Stimulated activated naive CD8-positive, alpha-beta T cell treated with anti-CD3 and anti-CD28 coated beads, Interleukin-15, Interleukin-2, amounts not matched to agents 100 ng/mL and 50 ng/mL, for 24 hours (primary cell): ENCODE data around the gene ZNF865.
A peak's percentile ranks its signal among the peaks of the same experiment; 100 is the strongest.

ENCODE experiments used
- H3K27ac Mint-ChIP-seq: one replicate; pipeline ENCODE4 v1.8.0; 2021; ENCODE audit warnings: mild to moderate bottlenecking, mixed read lengths
- H3K27me3 Mint-ChIP-seq: one replicate; pipeline ENCODE4 v1.8.0; 2021; ENCODE audit warnings: mixed read lengths
- H3K36me3 Mint-ChIP-seq: one replicate; pipeline ENCODE4 v1.8.0; 2021; ENCODE audit warnings: low read depth, mixed read lengths
- H3K4me1 Mint-ChIP-seq: one replicate; pipeline ENCODE4 v1.8.0; 2021; ENCODE audit warnings: low read depth, mixed read lengths
- H3K4me3 Mint-ChIP-seq: one replicate; pipeline ENCODE4 v1.8.0; 2021; ENCODE audit warnings: mild to moderate bottlenecking, mixed read lengths
- H3K9me3 Mint-ChIP-seq: one replicate; pipeline ENCODE4 v1.8.0; 2021; ENCODE audit warnings: mixed read lengths

Gene ZNF865

DNA sequence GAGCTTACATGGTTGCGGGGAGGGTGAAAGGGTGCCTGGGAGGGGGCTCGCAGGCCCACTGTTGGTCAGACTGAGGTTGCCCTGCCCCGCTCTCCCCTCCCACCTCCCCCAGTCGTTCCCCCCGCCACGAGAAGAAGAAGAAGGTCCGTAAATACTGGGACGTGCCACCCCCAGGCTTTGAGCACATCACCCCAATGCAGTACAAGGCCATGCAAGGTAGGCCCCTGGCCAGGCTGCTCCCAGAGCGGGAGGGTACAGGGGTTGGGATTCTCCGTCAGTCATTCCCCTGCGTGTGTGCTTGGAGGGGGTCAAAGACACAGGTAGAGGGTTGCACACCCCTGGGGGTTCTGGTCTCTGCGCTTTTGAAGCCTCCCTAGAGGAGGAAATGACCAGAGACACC, 55.0 kb downstream of the ZNF865 start:
- Mint-ChIP-seq H3K4me1 (peaks cover 57% of the 10 kb centered on the region), H3K9me3 (no peaks in the 10 kb centered on the region), H3K27ac (peak overlapping the region; percentile 55), H3K27me3 (no peaks in the 10 kb centered on the region), H3K4me3 (no peak overlapping the region), H3K36me3 (peaks cover 78% of the 10 kb centered on the region)

- H3K4me3 Mint-ChIP-seq, result no peak overlapping the region
- no peaks in the 10 kb centered on the region for H3K9me3 Mint-ChIP-seq
- H3K27me3 Mint-ChIP-seq, result no peaks in the 10 kb centered on the region
- peaks cover 76% of the 10 kb centered on the region for H3K36me3 Mint-ChIP-seq
- H3K4me1 Mint-ChIP-seq, result peaks cover 54% of the 10 kb centered on the region
- H3K27ac Mint-ChIP-seq, result no peak overlapping the region
Observed at GRCh38 chr19:55660991-55661390, 55.5 kb downstream of the ZNF865 start.

DNA sequence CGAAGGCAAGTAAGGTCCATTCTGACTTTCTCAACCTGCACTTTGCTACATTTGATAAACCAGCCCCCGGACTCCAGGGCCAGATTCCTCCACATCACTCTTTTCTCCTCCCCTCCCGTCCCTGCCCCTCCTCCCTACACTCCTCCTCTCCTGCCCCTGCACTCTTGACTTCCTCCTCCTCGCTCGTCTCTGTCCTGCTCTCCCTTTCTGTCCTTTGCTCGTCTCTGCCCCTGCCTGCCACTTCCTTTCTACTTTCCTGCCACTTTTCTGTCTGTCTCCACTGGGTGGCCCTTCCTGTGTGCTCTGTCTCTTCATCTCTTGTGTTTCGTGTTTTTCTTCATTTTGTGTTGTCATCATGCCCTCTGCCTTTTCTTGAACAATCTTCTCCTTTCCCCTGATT, 56.4 kb downstream of the ZNF865 start:
- H3K4me3 Mint-ChIP-seq, result no peak overlapping the region
- peaks cover 49% of the 10 kb centered on the region for H3K4me1 Mint-ChIP-seq
- H3K36me3 Mint-ChIP-seq, result peaks cover 74% of the 10 kb centered on the region
- H3K27me3 Mint-ChIP-seq, result no peaks in the 10 kb centered on the region
- no peaks in the 10 kb centered on the region for H3K9me3 Mint-ChIP-seq
- peak overlapping the region; percentile 50 for H3K27ac Mint-ChIP-seq

DNA sequence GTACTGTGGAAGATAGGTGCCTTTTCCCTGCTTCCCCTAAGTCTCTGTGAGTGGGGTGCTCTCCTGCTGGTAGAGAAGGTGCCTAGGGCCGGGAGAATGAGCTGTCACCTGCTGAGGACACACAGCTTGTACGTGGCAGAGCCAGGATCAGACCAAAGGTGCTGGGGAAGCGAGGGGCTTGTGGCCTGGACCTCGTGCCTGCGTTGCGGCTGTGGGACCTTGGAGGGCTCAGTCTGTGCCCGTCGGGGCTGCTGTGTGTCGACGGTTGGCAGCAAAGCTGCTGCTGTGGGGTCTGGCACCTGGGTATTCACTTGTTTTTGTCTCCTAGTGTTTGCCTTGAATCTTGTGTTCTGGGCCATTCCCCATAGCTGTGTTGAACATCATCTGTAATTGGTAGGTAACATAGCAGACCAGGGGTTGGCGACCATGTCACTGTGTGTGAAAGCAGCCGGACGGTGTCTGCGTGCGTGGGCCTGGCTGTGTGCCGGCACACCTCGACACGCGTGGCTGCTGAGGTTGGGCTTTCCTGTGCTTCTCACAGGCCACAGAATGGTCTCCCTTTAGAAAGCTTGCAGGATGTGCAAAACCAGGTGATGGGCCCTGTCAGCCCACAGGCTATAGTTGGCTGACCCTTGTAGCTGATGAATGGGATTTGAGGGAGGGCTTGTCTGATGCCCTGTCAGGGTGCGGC, 58.5 kb downstream of the ZNF865 start:
- Mint-ChIP-seq H3K4me1 (peaks cover 42% of the 10 kb centered on the region), H3K27me3 (no peaks in the 10 kb centered on the region), H3K27ac (no peak overlapping the region), H3K9me3 (no peaks in the 10 kb centered on the region), H3K4me3 (no peak overlapping the region), H3K36me3 (peaks cover 71% of the 10 kb centered on the region)

DNA sequence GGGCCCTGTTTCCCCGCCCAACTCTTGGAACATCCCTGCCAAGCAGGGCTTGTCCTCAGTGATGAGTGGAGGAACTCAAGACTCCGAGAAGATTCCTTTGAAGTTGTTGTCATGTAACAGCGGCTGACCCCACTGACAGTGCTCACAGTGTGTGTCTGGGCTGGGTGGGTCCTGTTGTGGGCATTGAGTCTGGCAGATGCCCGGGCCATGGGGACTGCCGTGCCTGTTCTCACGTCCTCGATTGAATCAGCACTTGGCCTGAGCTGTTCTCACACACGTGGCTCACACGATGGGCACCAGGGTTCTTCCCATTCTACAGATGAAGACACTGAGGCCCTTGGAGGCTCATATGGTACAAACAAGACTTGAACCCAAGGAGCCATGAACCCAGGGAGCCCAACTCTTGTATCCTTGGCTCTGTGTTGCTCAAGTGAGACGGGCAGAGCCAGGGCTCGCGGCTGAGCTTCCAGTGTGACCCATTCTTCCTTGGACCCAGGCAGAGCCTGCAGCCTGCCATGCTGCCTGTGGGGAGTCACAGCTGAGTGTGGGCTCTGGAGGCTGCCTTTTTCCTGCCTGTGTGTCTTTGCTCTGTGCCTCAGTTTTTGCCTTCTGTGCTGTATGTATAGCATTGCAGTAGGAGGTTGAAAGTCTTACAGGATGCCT, 61.0 kb downstream of the ZNF865 start:
- no peak overlapping the region for H3K27ac Mint-ChIP-seq
- peaks cover 71% of the 10 kb centered on the region for H3K36me3 Mint-ChIP-seq
- no peak overlapping the region for H3K4me3 Mint-ChIP-seq
- no peaks in the 10 kb centered on the region for H3K9me3 Mint-ChIP-seq
- peaks cover 50% of the 10 kb centered on the region for H3K4me1 Mint-ChIP-seq
- no peaks in the 10 kb centered on the region for H3K27me3 Mint-ChIP-seq
